ENCODE data around the gene IL13RA2.

DNA sequence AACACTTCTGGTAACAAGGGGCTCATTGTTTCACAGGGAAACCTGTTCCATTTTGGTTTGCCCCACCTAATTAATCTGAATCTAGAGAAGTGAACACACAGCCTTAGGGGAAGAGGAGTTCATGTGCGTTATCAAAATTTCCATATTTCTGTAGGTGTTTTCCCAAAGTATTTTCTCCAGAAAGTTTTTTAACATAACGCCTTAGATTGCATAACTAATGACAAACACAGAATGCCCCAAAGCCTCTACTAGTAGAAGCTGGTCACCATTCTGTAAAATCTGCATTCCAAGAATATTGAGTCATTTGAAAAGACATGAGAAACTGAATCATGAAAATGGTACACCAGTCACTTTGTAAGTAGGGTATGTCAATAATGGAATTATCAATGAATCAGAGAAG, 41.1 kb downstream of the IL13RA2 start:
- no peak for TF ChIP-seq POLR2AphosphoS5 (IDR thresholded peaks at IDR 0.05)
- TF ChIP-seq, protein P1, sequence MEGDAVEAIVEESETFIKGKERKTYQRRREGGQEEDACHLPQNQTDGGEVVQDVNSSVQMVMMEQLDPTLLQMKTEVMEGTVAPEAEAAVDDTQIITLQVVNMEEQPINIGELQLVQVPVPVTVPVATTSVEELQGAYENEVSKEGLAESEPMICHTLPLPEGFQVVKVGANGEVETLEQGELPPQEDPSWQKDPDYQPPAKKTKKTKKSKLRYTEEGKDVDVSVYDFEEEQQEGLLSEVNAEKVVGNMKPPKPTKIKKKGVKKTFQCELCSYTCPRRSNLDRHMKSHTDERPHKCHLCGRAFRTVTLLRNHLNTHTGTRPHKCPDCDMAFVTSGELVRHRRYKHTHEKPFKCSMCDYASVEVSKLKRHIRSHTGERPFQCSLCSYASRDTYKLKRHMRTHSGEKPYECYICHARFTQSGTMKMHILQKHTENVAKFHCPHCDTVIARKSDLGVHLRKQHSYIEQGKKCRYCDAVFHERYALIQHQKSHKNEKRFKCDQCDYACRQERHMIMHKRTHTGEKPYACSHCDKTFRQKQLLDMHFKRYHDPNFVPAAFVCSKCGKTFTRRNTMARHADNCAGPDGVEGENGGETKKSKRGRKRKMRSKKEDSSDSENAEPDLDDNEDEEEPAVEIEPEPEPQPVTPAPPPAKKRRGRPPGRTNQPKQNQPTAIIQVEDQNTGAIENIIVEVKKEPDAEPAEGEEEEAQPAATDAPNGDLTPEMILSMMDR (IDR thresholded peaks at IDR 0.05): no peak

All from prostate gland (tissue), 2 donors.